Left ventricle myocardium inferior (tissue), 1 donor: ENCODE measurements around the gene PKP1. TPM values are rescaled to one million over a fixed set of nuclear protein-coding genes. Genes with fewer than 3 reads are reported as not detected.

Experiments
- DNase-seq: peaks from one replicate; pipeline ENCODE4 v3.0.0-alpha.2; 2020
- H3K27ac ChIP-seq: fragments of 200-600 bp; replicated peaks from 2 replicates; pipeline ENCODE4 v1.8.0; 2021
- H3K27me3 ChIP-seq: fragments of 200-600 bp; 2 replicates; pipeline ENCODE4 v1.8.0; 2021; ENCODE audit warnings: low read depth
- H3K36me3 ChIP-seq: fragments of 200-600 bp; 2 replicates; pipeline ENCODE4 v1.8.0; 2021
- H3K4me1 ChIP-seq: fragments of 200-600 bp; 2 replicates; pipeline ENCODE4 v1.8.0; 2021
- H3K4me3 ChIP-seq: fragments of 200-600 bp; 2 replicates; pipeline ENCODE4 v1.8.0; 2021; ENCODE audit warnings: mild to moderate bottlenecking, moderate library complexity
- H3K9me3 ChIP-seq: fragments of 200-600 bp; replicated peaks from 2 replicates; pipeline ENCODE4 v1.8.0; 2021
- intact Hi-C: fragments of 100-400 bp; cut with micrococcal nuclease; formaldehyde crosslinking; loops from one replicate; pipeline ENCODE4 v1.11.0; 2022
- total RNA-seq: library from RNA; stranded (reverse); fragmentation: NEBNext Ultra II Directional; extraction: Animal tissue kit (Norgen Biotek cat#: 25700); gene quantifications from one replicate; pipeline ENCODE4 v1.2.1, GENCODE V29; 2021
- TF ChIP-seq, protein P1 (sequence below): fragments of 200-600 bp; IDR thresholded peaks from 2 replicates; pipeline ENCODE4 v1.8.0; 2021; ENCODE audit warnings: antibody characterized with exemption, mild to moderate bottlenecking, borderline replicate concordance
- donor health status: DM: no; HTN: yes; CAD: no; lungs with severe emphysema.

The PKP1 gene
- total RNA-seq, 1 donor from 2014 or later: 0.38 TPM

DNA sequence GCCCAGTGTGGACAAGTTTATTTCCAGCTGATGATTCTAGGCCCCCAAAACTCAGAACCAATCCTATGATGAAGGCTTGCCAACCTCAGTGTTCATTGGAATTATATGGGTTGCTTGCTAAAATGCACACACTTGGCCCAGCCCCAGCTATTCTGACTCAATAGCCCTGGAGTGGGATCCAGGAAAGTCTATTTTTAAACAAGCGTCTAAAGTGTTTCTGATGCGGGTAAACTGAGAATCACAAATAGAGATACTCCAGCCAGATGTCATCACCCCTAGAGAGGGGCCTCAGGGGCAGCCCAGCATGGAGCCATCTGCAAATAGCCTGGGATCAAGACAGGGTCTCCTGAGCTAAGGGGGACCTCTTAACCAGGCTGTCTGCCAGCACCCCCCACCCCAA lies 46.0 kb downstream of the PKP1 start:
- H3K27ac ChIP-seq: peak overlapping the region; percentile 57
- intact Hi-C loops: no loop called here
- H3K27me3 ChIP-seq: no peaks in the 10 kb centered on the region
- TF ChIP-seq, protein P1, sequence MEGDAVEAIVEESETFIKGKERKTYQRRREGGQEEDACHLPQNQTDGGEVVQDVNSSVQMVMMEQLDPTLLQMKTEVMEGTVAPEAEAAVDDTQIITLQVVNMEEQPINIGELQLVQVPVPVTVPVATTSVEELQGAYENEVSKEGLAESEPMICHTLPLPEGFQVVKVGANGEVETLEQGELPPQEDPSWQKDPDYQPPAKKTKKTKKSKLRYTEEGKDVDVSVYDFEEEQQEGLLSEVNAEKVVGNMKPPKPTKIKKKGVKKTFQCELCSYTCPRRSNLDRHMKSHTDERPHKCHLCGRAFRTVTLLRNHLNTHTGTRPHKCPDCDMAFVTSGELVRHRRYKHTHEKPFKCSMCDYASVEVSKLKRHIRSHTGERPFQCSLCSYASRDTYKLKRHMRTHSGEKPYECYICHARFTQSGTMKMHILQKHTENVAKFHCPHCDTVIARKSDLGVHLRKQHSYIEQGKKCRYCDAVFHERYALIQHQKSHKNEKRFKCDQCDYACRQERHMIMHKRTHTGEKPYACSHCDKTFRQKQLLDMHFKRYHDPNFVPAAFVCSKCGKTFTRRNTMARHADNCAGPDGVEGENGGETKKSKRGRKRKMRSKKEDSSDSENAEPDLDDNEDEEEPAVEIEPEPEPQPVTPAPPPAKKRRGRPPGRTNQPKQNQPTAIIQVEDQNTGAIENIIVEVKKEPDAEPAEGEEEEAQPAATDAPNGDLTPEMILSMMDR: no peak
- no peak for DNase-seq
- H3K4me3 ChIP-seq: no peak overlapping the region
- H3K4me1 ChIP-seq: peaks cover 24% of the 10 kb centered on the region
- no peaks in the 10 kb centered on the region for H3K9me3 ChIP-seq
- H3K36me3 ChIP-seq: no peaks in the 10 kb centered on the region

DNA sequence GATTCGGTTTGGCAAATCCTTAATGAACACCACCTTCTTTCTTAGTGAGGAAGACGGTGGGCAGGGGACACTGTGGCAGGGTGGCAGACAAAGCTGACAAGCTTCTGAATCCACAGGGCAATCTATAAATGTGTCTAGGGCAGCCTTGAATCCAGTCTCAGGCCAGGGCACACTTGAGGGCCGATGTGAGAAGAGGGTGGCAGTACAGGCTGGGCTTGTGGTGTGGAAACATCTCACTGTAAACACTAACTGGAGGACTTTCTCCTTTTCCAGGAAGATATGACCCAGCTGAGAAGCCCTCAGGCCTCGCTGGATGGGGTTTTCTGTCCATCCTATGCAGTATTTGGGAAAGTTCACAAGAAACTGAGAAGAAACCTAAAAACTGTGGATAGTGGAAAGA lies 46.5 kb downstream of the PKP1 start:
- H3K36me3 ChIP-seq: no peaks in the 10 kb centered on the region
- intact Hi-C loops: no loop called here
- H3K4me1 ChIP-seq: peaks cover 24% of the 10 kb centered on the region
- peak overlapping the region; percentile 57 for H3K27ac ChIP-seq
- H3K4me3 ChIP-seq: no peak overlapping the region
- TF ChIP-seq, protein P1: no peak
- no peaks in the 10 kb centered on the region for H3K27me3 ChIP-seq
- no peaks in the 10 kb centered on the region for H3K9me3 ChIP-seq
- DNase-seq: no peak

DNA sequence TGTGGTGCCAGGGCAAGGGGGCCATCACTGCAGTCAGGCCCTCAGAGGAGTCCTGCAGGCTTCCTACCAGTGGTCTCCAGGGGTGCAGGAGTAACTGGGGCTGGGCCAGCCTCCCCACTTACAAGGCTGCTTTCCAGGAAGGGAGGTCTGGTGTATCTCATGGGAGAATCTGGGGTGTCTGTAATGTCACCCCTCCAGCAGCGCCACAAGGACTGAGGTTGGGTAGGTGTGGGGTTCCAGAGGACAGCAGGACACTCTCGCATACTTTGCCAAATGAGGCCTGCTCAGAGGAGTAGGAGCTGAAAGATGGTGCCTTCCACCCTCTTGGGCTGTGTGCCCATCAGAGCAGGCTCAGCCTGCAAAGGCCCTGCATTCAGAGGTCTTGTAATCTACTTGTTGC lies 47.2 kb downstream of the PKP1 start:
- Histone ChIP-seq H3K36me3 (no peaks in the 10 kb centered on the region), H3K4me1 (peaks cover 24% of the 10 kb centered on the region), H3K9me3 (no peaks in the 10 kb centered on the region), H3K4me3 (no peak overlapping the region), H3K27me3 (no peaks in the 10 kb centered on the region), H3K27ac (no peak overlapping the region)
- DNase-seq: no peak
- TF ChIP-seq, protein P1: no peak
- intact Hi-C loops: no loop called here

DNA sequence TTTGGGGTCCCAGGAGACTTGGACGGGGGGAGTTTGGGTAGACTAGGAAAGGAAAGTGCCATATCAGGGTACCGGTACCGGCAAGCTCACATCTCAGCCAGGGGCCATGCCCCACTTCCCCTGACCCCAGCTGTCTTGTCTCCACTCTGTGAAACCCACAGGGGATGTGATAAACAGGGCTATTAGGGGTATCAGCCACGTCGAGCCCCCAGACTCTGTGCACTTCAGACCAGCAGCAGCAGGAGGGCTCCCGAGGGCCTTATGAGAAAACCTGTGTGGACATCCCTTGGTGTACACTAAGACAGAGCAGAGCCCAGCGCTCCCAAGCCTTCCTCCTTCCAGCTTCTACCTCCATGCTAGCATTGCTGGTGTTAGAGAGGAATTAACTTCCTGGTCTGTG lies 47.9 kb downstream of the PKP1 start:
- Histone ChIP-seq H3K4me1 (peaks cover 24% of the 10 kb centered on the region), H3K27ac (no peak overlapping the region), H3K27me3 (no peaks in the 10 kb centered on the region), H3K4me3 (no peak overlapping the region), H3K9me3 (no peaks in the 10 kb centered on the region), H3K36me3 (no peaks in the 10 kb centered on the region)
- TF ChIP-seq, protein P1: no peak
- DNase-seq: no peak
- intact Hi-C loops: no loop called here

DNA sequence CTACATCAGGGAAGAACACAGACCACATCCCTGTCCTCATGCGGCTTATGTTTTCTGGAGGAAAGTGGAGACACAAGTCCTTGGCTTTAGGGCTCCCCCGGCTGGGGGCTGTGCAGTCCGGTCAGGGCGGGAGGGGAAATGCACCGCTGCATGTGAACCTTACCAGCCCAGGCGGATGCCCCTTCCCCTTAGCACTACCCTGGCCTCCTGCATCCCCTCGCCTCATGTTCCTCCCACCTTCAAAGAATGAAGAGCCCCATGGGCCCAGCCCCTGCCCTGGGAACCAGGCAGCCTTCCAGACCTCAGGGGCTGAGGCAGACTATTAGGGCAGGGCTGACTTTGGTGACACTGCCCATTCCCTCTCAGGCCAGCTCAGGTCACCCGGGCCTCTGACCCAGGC lies 48.7 kb downstream of the PKP1 start:
- Histone ChIP-seq H3K36me3 (no peaks in the 10 kb centered on the region), H3K27me3 (no peaks in the 10 kb centered on the region), H3K4me3 (no peak overlapping the region), H3K4me1 (peaks cover 24% of the 10 kb centered on the region), H3K9me3 (no peaks in the 10 kb centered on the region), H3K27ac (no peak overlapping the region)
- DNase-seq: no peak
- intact Hi-C loops: no loop called here
- TF ChIP-seq, protein P1: no peak
